NCI-H128 (cell line): ENCODE measurements around the gene DYTN.

Experiments
- DNase-seq: peaks from one replicate; lab custom pipeline; 2025; ENCODE audit not compliant: unreplicated experiment; lab: John Stamatoyannopoulos, UW

The DYTN gene

DNA sequence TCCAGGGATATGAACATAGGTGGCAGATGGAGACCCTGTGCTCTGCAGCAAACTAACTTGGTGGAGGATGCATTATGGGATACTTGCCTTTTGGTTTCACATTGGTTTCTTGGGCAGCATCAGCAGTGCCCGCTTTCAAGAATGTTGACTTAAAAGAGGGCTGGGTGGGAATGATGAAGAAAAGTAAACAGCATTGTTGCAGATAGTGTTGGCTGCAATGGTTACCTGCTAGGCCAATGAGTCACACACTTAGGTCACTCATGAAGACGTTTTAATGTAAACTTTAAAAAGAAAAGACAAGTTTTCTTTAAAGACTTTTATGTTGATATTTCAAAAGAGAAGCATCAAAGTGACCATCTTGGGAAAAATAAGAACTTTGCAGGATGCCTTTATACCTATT lies 102.0 kb downstream of the DYTN start:
- DNase-seq = no peak

DNA sequence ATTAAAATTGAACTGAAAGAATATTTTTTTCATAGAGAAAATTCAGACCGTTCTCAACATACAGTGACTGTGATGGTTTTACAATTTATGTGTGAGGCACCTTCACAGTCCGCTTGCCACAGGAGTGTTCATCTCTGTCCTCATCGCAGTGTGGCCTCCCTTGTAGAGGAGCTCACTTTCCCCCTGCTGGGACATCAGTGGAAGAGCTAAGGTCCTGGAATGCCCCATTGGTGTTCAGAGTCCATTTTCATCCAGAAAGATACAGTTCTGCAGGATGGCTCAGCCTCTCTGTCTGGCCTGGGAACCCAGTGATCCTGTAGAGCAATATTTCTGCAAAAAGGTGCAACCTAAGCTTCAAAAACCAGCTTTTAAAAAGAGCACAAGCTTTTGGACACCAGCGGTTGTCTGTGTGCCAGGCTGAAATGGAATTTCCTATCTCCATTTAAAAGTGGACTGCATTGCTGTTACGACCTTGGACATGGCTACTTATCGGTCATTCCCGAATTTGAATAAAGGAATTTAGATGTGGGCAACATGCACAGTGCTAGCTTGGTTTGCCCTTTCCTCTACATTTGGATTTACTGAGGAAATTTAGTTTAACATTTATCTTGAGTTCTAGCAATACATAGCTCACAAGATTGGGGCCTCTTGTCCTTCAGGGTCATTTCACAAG lies 102.6 kb downstream of the DYTN start:
- DNase-seq = no peak

DNA sequence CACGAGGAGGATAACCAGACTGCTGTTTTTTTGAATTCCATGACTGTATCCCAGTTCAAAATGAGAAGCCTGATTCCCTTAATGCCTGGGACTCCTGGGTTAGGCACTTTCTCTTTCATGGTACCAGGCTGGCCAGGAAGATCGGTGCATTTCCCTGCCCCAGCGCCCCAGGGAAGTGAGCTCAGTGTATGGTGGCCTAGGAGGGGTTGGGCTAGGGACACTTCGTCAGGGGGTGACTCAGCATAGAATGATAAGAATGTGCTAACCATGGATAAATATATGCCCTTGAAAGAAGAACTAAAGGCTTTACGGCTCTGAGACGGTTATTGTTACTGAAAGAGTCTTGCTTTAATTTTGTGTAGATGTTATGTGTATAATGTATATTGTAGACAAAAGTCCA lies 103.4 kb downstream of the DYTN start:
- no peak for DNase-seq

DNA sequence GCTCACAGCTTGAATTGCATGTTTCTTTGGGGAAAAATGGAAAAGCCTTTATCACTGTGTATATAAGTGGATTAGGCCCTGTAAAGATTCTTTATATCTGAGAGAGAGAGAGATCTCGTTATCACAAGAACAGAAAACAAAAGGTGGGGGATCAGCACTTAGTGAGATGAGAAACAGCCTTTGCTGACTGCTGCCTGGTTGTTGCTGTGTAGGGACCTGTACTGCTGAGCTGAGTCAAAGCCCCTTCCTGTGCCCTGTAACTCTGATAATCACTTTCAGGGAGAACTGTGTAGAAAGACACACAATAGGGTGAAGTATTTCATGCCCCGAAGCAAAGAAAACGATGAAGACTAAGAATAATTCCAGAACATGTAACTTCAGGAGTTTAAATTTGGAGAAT lies 106.5 kb downstream of the DYTN start:
- no peak for DNase-seq

DNA sequence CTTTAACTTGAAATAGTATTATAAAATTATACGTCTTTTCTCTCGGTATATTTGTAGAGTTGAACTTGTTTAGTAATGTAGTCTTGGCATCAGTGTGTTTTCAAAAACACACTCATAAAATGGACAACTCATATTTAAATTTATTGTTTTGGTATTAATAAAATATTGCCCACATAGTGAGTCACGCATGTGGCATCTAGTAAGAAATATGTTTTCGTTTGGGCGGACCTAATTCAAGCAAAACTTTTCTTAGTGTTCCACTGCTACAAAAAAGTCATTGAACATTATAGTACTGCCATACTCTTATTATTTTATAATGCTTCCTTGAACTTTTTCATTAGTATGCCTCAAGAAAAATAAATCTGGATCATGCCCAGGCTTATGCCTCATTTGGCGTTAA lies 107.0 kb downstream of the DYTN start:
- DNase-seq = no peak

DNA sequence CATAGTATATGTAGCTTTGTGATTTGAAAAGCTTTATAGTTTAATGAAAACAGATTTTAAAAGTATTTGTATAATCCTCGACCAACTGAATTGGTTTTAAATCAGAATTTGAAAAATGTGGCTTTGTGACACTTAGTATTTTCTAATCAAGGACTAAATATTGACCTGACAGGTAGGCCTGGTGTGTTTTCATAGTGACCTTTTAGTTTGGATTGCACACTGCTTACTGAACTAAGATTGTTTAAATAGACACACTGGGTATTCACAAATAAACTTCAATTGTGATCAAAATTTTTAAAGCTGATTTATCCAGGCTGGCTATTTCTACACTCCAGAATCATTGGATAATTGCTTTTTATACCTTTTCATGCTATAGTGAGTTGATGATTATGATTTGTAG lies 107.7 kb downstream of the DYTN start:
- no peak for DNase-seq

DNA sequence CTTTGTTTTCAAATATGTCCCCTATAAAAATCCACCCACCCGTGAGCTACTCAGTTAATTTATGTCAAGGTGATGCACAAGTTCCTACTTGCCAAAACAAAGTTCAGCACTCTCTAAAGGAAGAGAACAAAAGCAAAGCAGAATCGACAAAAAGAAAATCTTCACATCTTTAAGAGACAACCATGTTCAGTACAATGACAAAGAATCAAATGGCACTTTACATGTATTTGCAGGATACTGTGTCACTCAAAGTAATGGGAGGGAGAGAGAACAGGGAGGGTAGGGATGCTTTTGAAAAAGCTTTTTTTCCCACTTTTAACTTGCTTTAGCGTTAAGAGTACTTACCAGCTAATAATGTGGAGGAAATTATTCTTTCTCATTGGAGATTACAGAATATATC lies 115.0 kb downstream of the DYTN start:
- DNase-seq = no peak
